K562 (cell line): Measurements from ENCODE around the gene TP53BP1. TPM values are rescaled to one million over a fixed set of nuclear protein-coding genes. Genes with fewer than 3 reads are reported as not detected.

Experiments
- ATAC-seq: fragments of 200-7000 bp; cut with Tn5 transposase; 3 replicates; pipeline ENCODE4 v1.9.1; 2020; ENCODE audit warnings: moderate library complexity
- BruUV-seq: library from RNA; stranded (reverse); fragments of 400-500 nt; replicated peaks from 2 replicates; lab custom pipeline; 2021; lab: Mats Ljungman, UMichigan
- CTCF ChIA-PET: fragments of 300-600 bp; formaldehyde crosslinking; extraction: SDS; loops from one replicate; lab custom pipeline; 2021; ENCODE audit warnings: low intra/inter-chr PET ratio; lab: Yijun Ruan, JAX
- POLR2A ChIA-PET: fragments of 300-600, 350-650 bp; sonication (Branson Sonifier 250); formaldehyde crosslinking; extraction: SDS; loops from one replicate; lab custom pipeline; 2021; ENCODE audit warnings: antibody characterized with exemption, inconsistent platforms; lab: Yijun Ruan, JAX
- DNase-seq, 4 experiments: peaks; one replicate each; pipeline versions ENCODE4 v3.0.0 to v3.0.0-alpha.2; 2011 to 2018; ENCODE audit warnings: low spot score in 3 of 4, mixed read lengths in 3 of 4; ENCODE audit errors: extremely low read depth in 1 of 4
- FAIRE-seq: peaks from 2 replicates; lab custom pipeline; 2011; peaks lifted over from hg19 to GRCh38; lab: Jason Lieb, UNC
- H2AFZ ChIP-seq: 2 replicates; pipeline ENCODE4 v1.6.0; 2011; ENCODE audit warnings: low read depth, low read length, control low read depth, inconsistent platforms
- H3K27ac ChIP-seq: fragments of 200-600 bp; 3 replicates; pipeline ENCODE4 v1.8.0; 2011; ENCODE audit warnings: low read depth, mild to moderate bottlenecking, control low read depth, inconsistent platforms, low read length, moderate library complexity, mixed read lengths; ENCODE audit errors: extremely low read depth
- H3K27me3 ChIP-seq, 2 experiments: fragments of 300-600 bp in 1 of 2; 2 replicates in 1 of 2; 3 replicates in 1 of 2; pipeline versions ENCODE4 v1.6.0 to v1.8.0; 2011; ENCODE audit warnings: inconsistent platforms in 2 of 2, low read length in 2 of 2, mild to moderate bottlenecking in 1 of 2, mixed read lengths in 1 of 2, moderate library complexity in 1 of 2; ENCODE audit not compliant: control insufficient read depth in 2 of 2, insufficient read depth in 2 of 2
- H3K36me3 ChIP-seq: fragments of 300-600 bp; 3 replicates; pipeline ENCODE4 v1.8.0; 2011; ENCODE audit warnings: mild to moderate bottlenecking, low read length, inconsistent platforms; ENCODE audit not compliant: control insufficient read depth, insufficient read depth
- H3K4me1 ChIP-seq, 2 experiments: fragments of 200-600 bp in 1 of 2; replicated peaks in 1 of 2; 2 replicates in 1 of 2; 3 replicates in 1 of 2; pipeline versions ENCODE4 v1.5.1 to v1.8.0; 2011; ENCODE audit warnings: inconsistent platforms in 2 of 2, low read length in 2 of 2, mild to moderate bottlenecking in 1 of 2, mixed read lengths in 1 of 2, moderate library complexity in 1 of 2; ENCODE audit not compliant: control insufficient read depth in 2 of 2, insufficient read depth in 2 of 2
- H3K4me2 ChIP-seq: 2 replicates; pipeline ENCODE4 v1.6.1; 2011; ENCODE audit warnings: low read length, control low read depth, inconsistent platforms, mixed read lengths; ENCODE audit not compliant: insufficient read depth
- H3K4me3 ChIP-seq: fragments of 200-600 bp; sonication (generic), shearing (Covaris generic); 2 replicates; pipeline ENCODE4 v1.5.1; 2016; ENCODE audit warnings: control low read depth, inconsistent platforms
- H3K79me2 ChIP-seq: fragments of 200-600 bp; 3 replicates; pipeline ENCODE4 v1.8.0; 2011; ENCODE audit warnings: low read length, inconsistent platforms; ENCODE audit not compliant: control insufficient read depth, insufficient read depth
- H3K9ac ChIP-seq, 2 experiments: 2 replicates each; pipeline versions ENCODE4 v1.6.0 to v1.6.1; 2011; ENCODE audit warnings: low read depth in 2 of 2, low read length in 2 of 2, control low read depth in 1 of 2, inconsistent platforms in 1 of 2, mild to moderate bottlenecking in 1 of 2, mixed read lengths in 1 of 2; ENCODE audit not compliant: insufficient read depth in 1 of 2
- H3K9me1 ChIP-seq: one replicate; pipeline ENCODE4 v1.6.0; 2011; ENCODE audit warnings: inconsistent platforms, mild to moderate bottlenecking, low read length, moderate library complexity; ENCODE audit not compliant: control insufficient read depth, insufficient read depth
- H3K9me3 ChIP-seq: replicated peaks from 2 replicates; pipeline ENCODE4 v1.5.1; 2011; ENCODE audit warnings: low read depth, low read length, inconsistent platforms; ENCODE audit not compliant: control insufficient read depth, insufficient read depth
- H4K20me1 ChIP-seq: replicated peaks from 2 replicates; pipeline ENCODE4 v1.6.1; 2011; ENCODE audit warnings: low read length, inconsistent platforms, mixed read lengths; ENCODE audit not compliant: control insufficient read depth, insufficient read depth
- CHCHD3 ChIP-seq: fragments of 250-450 bp; sonication (Bioruptor Pico); IDR thresholded peaks from 2 replicates; pipeline ENCODE4 v2.1.2; 2022; ENCODE audit warnings: mild to moderate bottlenecking
- COPS2 ChIP-seq: fragments of 450-650 bp; conservative IDR thresholded peaks from 2 replicates; pipeline ENCODE4 v1.6.1; 2016; ENCODE audit warnings: mild to moderate bottlenecking, moderate library complexity
- CREM ChIP-seq: IDR thresholded peaks from 2 replicates; pipeline ENCODE4 v1.6.1; 2014; ENCODE audit warnings: antibody characterized with exemption, low read depth
- DACH1 ChIP-seq: fragments of 450-650 bp; IDR thresholded peaks from 2 replicates; pipeline ENCODE4 v1.6.1; 2018; ENCODE audit not compliant: partially characterized antibody
- DDX20 ChIP-seq: fragments of 450-650 bp; IDR thresholded peaks from 2 replicates; pipeline ENCODE4 v1.6.1; 2016; ENCODE audit warnings: missing genetic modification characterization, low read depth, mild to moderate bottlenecking, missing compliant biosample characterization, moderate library complexity
- HDGF ChIP-seq: fragments of 450-650 bp; IDR thresholded peaks from 2 replicates; pipeline ENCODE4 v1.6.1; 2016
- HMGN3 ChIP-seq: IDR thresholded peaks from 2 replicates; pipeline ENCODE4 v1.6.1; 2011; ENCODE audit warnings: borderline replicate concordance, low read depth, mild to moderate bottlenecking, mixed read lengths, low read length; ENCODE audit not compliant: insufficient read length; ENCODE audit errors: extremely low read depth
- ID3 ChIP-seq, 2 experiments: fragments of 250-450 bp in 1 of 2; fragments of 450-650 bp in 1 of 2; sonication (Bioruptor Pico) in 1 of 2; IDR thresholded peaks; 2 replicates each; pipeline versions ENCODE4 v1.6.1 to v1.8.0; 2016 to 2021; ENCODE audit warnings: mild to moderate bottlenecking in 2 of 2, moderate library complexity in 2 of 2, missing compliant biosample characterization in 1 of 2, missing genetic modification characterization in 1 of 2
- KLF13 ChIP-seq: fragments of 450-650 bp; IDR thresholded peaks from 2 replicates; pipeline ENCODE4 v1.6.1; 2016; ENCODE audit warnings: missing genetic modification characterization, low read depth, mild to moderate bottlenecking, missing compliant biosample characterization, moderate library complexity, borderline replicate concordance
- LCOR ChIP-seq: sonication (generic); formaldehyde crosslinking; IDR thresholded peaks from 2 replicates; pipeline ENCODE4 v1.8.0; 2022; ENCODE audit warnings: mild to moderate bottlenecking, missing genetic modification reagents
- MAFK ChIP-seq: IDR thresholded peaks from 2 replicates; pipeline ENCODE4 v1.6.1; 2011; ENCODE audit warnings: low read length, improper control_type of control experiment
- SIRT6 ChIP-seq: IDR thresholded peaks from one replicate; pipeline ENCODE4 v1.6.1; 2012; ENCODE audit warnings: low read depth, mild to moderate bottlenecking, control low read depth, inconsistent platforms, low read length, moderate library complexity
- SMARCE1 ChIP-seq: fragments of 450-650 bp; IDR thresholded peaks from 2 replicates; pipeline ENCODE4 v1.7.1; 2016; ENCODE audit warnings: mild to moderate bottlenecking
- ZNF311 ChIP-seq: fragments of 250-450 bp; sonication (Bioruptor Pico); IDR thresholded peaks from 2 replicates; pipeline ENCODE4 v1.4.0; 2020; ENCODE audit warnings: mild to moderate bottlenecking, moderate library complexity
- ZNF609 ChIP-seq: sonication (generic); formaldehyde crosslinking; IDR thresholded peaks from 2 replicates; pipeline ENCODE4 v1.8.1; 2023; ENCODE audit warnings: missing genetic modification reagents, mild to moderate bottlenecking, borderline replicate concordance
- ZNF696 ChIP-seq: fragments of 250-450 bp; sonication (Bioruptor Pico); conservative IDR thresholded peaks from 2 replicates; pipeline ENCODE4 v1.4.0; 2020; ENCODE audit warnings: mild to moderate bottlenecking, moderate library complexity
- ZSCAN29 ChIP-seq: fragments of 450-650 bp; IDR thresholded peaks from 2 replicates; pipeline ENCODE4 v1.6.1; 2017
- WGBS: fragments of 100-300 bp; shearing (Covaris generic); methylation state at CpG from one replicate; pipeline ENCODE4 v1.1.6; 2016; ENCODE audit warnings: low coverage, mixed read lengths; ENCODE audit not compliant: insufficient coverage; ENCODE audit errors: missing lambda C conversion rate; 5-methylcytosine and 5-hydroxymethylcytosine counted together
- in situ Hi-C: fragments of 300-500 bp; cut with MboI; formaldehyde crosslinking; loops from 4 replicates; pipeline ENCODE4 v1.15.0; 2018; ENCODE audit warnings: inconsistent platforms, mixed read lengths
- intact Hi-C: fragments of 100-400 bp; cut with micrococcal nuclease; formaldehyde crosslinking; loops from 2 replicates; pipeline ENCODE4 v1.14.2; 2022
- polyA plus RNA-seq, 8 experiments: library from polyadenylated mRNA; depleted of rRNA in 4 of 8; stranded (reverse) in 5 of 8; unstranded in 3 of 8; fragments of >200 nt; fragmentation: Nextera tagmentation in 2 of 8; fragmentation: Illumina TruSeq in 1 of 8; extraction: Ambion mirVana in 2 of 8; extraction: Trizol in 1 of 8; gene quantifications; 2 replicates each; pipeline versions ENCODE4 v1.2.1 to v1.2.3, GENCODE V29; 2011 to 2014; ENCODE audit warnings: inconsistent platforms in 1 of 8, missing spikeins in 1 of 8
- total RNA-seq, 7 experiments: library from RNA; depleted of rRNA in 6 of 7; stranded (reverse); fragments of >200 nt in 6 of 7; fragmentation: Illumina TruSeq in 2 of 7; extraction: Trizol in 2 of 7; gene quantifications; 2 replicates each; pipeline versions ENCODE4 v1.2.1 to v1.2.3, GENCODE V29; 2011 to 2021; ENCODE audit warnings: low replicate concordance in 1 of 7

The TP53BP1 gene
- total and polyA plus RNA-seq, 9 of the 15 experiments (the other 6 are each of a cell fraction or from before 2014, with no cell fraction given) = 5.7 to 63.3 (median 30.9) TPM

GRCh38 chr15:43420876-43421275, 72.1 kb downstream of the TP53BP1 start:
- Histone ChIP-seq H3K79me2 (no peaks in the 10 kb centered on the region), H4K20me1 (no peaks in the 10 kb centered on the region), H3K9me3 (no peaks in the 10 kb centered on the region), H3K9ac (no peak overlapping the region), H3K4me1 (no peaks in the 10 kb centered on the region), H3K27me3 (no peaks in the 10 kb centered on the region), H3K4me3 (no peak overlapping the region), H3K4me2 (no peak overlapping the region), H3K9me1 (no peaks in the 10 kb centered on the region), H3K36me3 (peaks cover 72% of the 10 kb centered on the region; the same call in 2 of the 3 replicates), H3K27ac (no peak overlapping the region), H2AFZ (no peak overlapping the region)
- intact Hi-C loops = no loop called here
- DNase-seq = no peak
- POLR2A ChIA-PET = interaction anchor here (1.9 kb wide), 1 partner anchor 13 kb away, joined by 6 read pairs; no protein-coding TSS in a partner anchor
- FAIRE-seq = no peak
- no TSS peak for BruUV-seq
- TF ChIP-seq ZNF311 (CRISPR knock-in tag) = no peak
- no peak for TF ChIP-seq CHCHD3 (CRISPR knock-in tag)
- TF ChIP-seq ID3 (CRISPR knock-in tag; IDR thresholded peaks at IDR 0.05) = no peak
- TF ChIP-seq ID3 (tag; IDR thresholded peaks at IDR 0.05) = no peak
- TF ChIP-seq DDX20 = no peak
- no peak for TF ChIP-seq ZNF696
- no peak for TF ChIP-seq MAFK
- no peak for TF ChIP-seq DACH1
- TF ChIP-seq LCOR = no peak
- no peak for TF ChIP-seq KLF13 (tag)
- no peak for TF ChIP-seq CREM
- no peak for TF ChIP-seq ZNF609 (CRISPR knock-in tag)
- TF ChIP-seq HDGF = no peak
- TF ChIP-seq ZSCAN29 = no peak
- TF ChIP-seq SMARCE1 = no peak
- no peak for TF ChIP-seq COPS2
- no peak for TF ChIP-seq HMGN3
- no peak for TF ChIP-seq SIRT6
- ATAC-seq = no peak
- CTCF ChIA-PET = no interaction called here
- in situ Hi-C loops = no loop called here
- WGBS = 83% methylated on average over 7 of the region's 7 CpGs
